CD4-positive, alpha-beta T cell (primary cell): ENCODE results near the gene DDX1. TPM values are rescaled to one million over a fixed set of nuclear protein-coding genes. Genes with fewer than 3 reads are reported as not detected.

Source experiments
- ATAC-seq: fragments of 200-7000 bp; cut with Tn5 transposase; one replicate; pipeline ENCODE4 v1.10.0; 2022; ENCODE audit warnings: mild to moderate bottlenecking; ENCODE audit not compliant: poor library complexity
- CTCF ChIA-PET: fragments of 350-600 bp; sonication (Branson Sonifier 250); formaldehyde crosslinking; loops from one replicate; lab custom pipeline; 2021; ENCODE audit warnings: antibody characterized with exemption, inconsistent platforms; lab: Charles Lee
- POLR2A ChIA-PET: fragments of 350-600 bp; sonication (Branson Sonifier 250); formaldehyde crosslinking; loops from one replicate; lab custom pipeline; 2021; ENCODE audit warnings: antibody characterized with exemption, inconsistent platforms; lab: Charles Lee
- DNase-seq, 14 experiments: peaks; one replicate each; pipeline ENCODE4 v3.0.0-alpha.2; 2013 to 2020; ENCODE audit warnings: mixed read lengths in 2 of 14
- H3K27ac ChIP-seq, 2 donors: one replicate each; pipeline versions ENCODE4 v1.5.1 to v1.7.0; 2013; ENCODE audit warnings: low read length in 2 of 2, low read depth in 1 of 2, mild to moderate bottlenecking in 1 of 2
- H3K27me3 ChIP-seq, 2 experiments: 1 replicate in 1 of 2; 2 replicates in 1 of 2; pipeline versions ENCODE4 v1.6.1 to v1.7.0; 2013; ENCODE audit warnings: low read length in 2 of 2, control low read depth in 1 of 2, mild to moderate bottlenecking in 1 of 2, moderate library complexity in 1 of 2; ENCODE audit not compliant: insufficient read depth in 2 of 2, control insufficient read depth in 1 of 2
- H3K36me3 ChIP-seq: one replicate; pipeline ENCODE4 v1.6.1; 2013; ENCODE audit warnings: low read length, control low read depth; ENCODE audit not compliant: insufficient read depth
- H3K4me1 ChIP-seq: one replicate; pipeline ENCODE4 v1.6.1; 2013; ENCODE audit warnings: low read length, control low read depth; ENCODE audit not compliant: insufficient read depth
- H3K4me3 ChIP-seq: one replicate; pipeline ENCODE4 v1.5.1; 2013; ENCODE audit warnings: mild to moderate bottlenecking, low read length, moderate library complexity
- H3K9me3 ChIP-seq, 2 experiments: 1 replicate in 1 of 2; 2 replicates in 1 of 2; pipeline versions ENCODE4 v1.6.1 to v1.7.0; 2013; ENCODE audit warnings: low read length in 2 of 2, mild to moderate bottlenecking in 2 of 2, control low read depth in 1 of 2, moderate library complexity in 1 of 2; ENCODE audit not compliant: control insufficient read depth in 1 of 2, insufficient read depth in 1 of 2
- H3K27ac Mint-ChIP-seq: one replicate; pipeline ENCODE4 v1.8.0; 2020; ENCODE audit warnings: mixed read lengths
- H3K27me3 Mint-ChIP-seq: one replicate; pipeline ENCODE4 v1.8.0; 2021; ENCODE audit warnings: mixed read lengths
- H3K36me3 Mint-ChIP-seq: one replicate; pipeline ENCODE4 v1.8.0; 2021; ENCODE audit warnings: low read depth, mixed read lengths
- H3K4me1 Mint-ChIP-seq: one replicate; pipeline ENCODE4 v1.8.0; 2021; ENCODE audit warnings: low read depth, mixed read lengths
- H3K4me3 Mint-ChIP-seq: one replicate; pipeline ENCODE4 v1.8.0; 2020; ENCODE audit warnings: mild to moderate bottlenecking, mixed read lengths
- H3K9me3 Mint-ChIP-seq: one replicate; pipeline ENCODE4 v1.8.0; 2020; ENCODE audit warnings: mixed read lengths
- CTCF ChIP-seq: fragments of 200-600 bp; IDR thresholded peaks from one replicate; pipeline ENCODE4 v1.8.0; 2022; ENCODE audit warnings: antibody characterized with exemption, mild to moderate bottlenecking
- intact Hi-C, 2 experiments: fragments of 100-400 bp; cut with DNase I in 1 of 2; cut with micrococcal nuclease in 1 of 2; formaldehyde crosslinking; loops; one replicate each; pipeline versions ENCODE4 v1.15.1 to v1.9.0; 2023 to 2025; cut with DNase I, micrococcal nuclease
- total RNA-seq, 174 experiments: library from RNA in 2 of 174; stranded (reverse) in 2 of 174; gene quantifications; one replicate each; pipeline ENCODE4 v1.2.3 and lab custom pipeline; 2021 to 2026

The DDX1 gene
- total RNA-seq, 2 experiments from 2014 or later: 48.8 to 50.1 TPM

DNA sequence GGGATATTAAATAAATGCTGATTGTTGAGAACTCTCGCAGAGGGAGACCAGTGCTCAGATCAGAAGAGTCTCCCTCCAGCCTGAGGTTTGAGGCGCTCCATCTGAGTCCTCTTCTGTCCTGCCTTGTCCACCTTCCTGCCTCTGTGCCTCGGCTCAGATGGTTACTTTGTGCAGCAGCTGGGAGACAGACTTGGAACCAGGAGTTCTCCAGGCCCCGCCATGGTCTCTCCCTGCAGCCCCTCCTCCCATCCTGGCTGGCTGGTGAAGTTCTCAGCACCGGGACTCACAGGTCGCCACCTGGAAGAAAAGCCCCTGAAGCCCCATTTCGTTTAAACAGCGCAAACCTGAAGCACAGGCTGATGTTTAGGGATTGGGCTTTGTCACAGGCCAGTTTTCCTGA, 60.6 kb downstream of the DDX1 start:
- Histone ChIP-seq H3K27ac (no peak overlapping the region), H3K4me1 (no peaks in the 10 kb centered on the region), H3K36me3 (no peaks in the 10 kb centered on the region), H3K4me3 (no peak overlapping the region), H3K27me3 (no peaks in the 10 kb centered on the region), H3K9me3 (no peaks in the 10 kb centered on the region)
- CTCF ChIA-PET: no interaction called here
- Mint-ChIP-seq H3K27me3 (peaks cover 5% of the 10 kb centered on the region), H3K4me1 (no peaks in the 10 kb centered on the region), H3K36me3 (no peaks in the 10 kb centered on the region), H3K9me3 (no peaks in the 10 kb centered on the region), H3K27ac (no peak overlapping the region), H3K4me3 (no peak overlapping the region)
- ATAC-seq (no peak), DNase-seq (no peak)
- no peak for TF ChIP-seq CTCF
- POLR2A ChIA-PET: no interaction called here
- intact Hi-C loops: no loop called here

DNA sequence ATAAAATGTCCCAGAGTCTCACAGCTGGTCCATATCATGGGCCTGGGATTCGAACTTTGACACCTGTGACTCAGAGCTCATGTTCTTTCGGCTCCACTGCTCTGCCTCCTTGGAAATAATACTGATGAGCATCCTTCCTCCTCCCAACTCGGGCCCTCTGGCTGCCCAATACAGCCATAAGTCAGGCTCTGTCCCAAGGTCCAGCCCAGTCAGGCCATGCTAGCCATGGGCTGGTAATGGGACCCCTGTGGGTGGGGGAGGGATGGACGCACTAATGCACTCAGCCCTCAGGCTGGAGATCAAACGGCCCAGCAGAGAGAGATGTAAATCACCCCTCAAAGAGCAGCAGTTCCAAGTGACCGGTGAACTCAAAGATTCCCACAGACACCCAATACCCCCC, 61.1 kb downstream of the DDX1 start:
- H3K4me1 Mint-ChIP-seq: no peaks in the 10 kb centered on the region
- POLR2A ChIA-PET: no interaction called here
- no peaks in the 10 kb centered on the region for H3K36me3 Mint-ChIP-seq

DNA sequence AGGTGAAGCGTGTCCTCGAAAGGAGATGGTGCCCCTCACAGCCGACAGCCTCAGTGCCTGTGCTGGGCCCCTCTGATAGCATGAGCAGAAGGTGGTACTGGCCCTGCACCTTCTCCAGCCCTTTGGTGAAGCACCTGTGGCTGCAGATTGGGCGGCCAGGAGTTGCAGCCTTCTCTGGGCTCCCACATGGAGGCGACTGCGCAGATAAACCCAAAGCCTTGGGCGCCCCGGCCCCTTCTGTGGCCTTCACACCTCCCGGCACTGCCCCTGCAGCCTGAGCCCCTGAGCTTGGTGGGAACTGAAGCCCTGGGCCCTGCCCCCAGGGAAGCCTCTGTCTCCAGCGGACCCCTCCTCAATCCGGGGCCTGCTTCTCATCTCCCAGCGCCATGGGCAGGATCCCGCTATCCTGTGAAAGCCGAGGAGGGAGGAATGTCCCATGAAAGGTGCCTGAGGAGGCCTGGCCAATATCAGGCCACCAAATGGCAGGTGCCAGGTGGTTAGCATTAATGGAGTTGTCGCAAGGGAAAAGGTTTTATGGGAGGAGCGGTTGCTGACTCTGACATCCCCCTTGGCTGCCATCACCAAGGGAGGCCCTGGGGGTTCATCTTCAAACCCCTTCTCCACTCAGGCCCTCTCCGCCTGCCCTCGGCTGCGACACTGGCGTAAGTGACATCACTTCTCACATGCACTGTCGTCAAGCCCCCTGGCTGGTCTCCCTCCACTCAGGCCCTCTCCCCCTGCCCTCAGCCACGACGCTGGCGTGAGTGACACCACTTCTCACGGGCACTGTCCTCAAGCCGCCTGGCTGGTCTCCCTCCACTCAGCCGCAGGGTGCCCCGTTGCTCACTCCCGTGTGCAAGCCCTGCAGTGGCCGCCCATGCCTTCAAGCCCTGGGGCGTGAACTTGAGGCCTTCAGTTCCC, 62.4 kb downstream of the DDX1 start:
- peaks cover 5% of the 10 kb centered on the region for H3K27me3 Mint-ChIP-seq
- CTCF ChIA-PET: no interaction called here
- no peak overlapping the region for H3K27ac ChIP-seq
- H3K27me3 ChIP-seq: no peaks in the 10 kb centered on the region
- H3K4me3 Mint-ChIP-seq: no peak overlapping the region
- no peaks in the 10 kb centered on the region for H3K36me3 Mint-ChIP-seq
- H3K9me3 Mint-ChIP-seq: no peaks in the 10 kb centered on the region
- no peak for DNase-seq
- POLR2A ChIA-PET: no interaction called here
- no peaks in the 10 kb centered on the region for H3K4me1 ChIP-seq
- H3K36me3 ChIP-seq: no peaks in the 10 kb centered on the region
- no peak overlapping the region for H3K27ac Mint-ChIP-seq
- no peak for ATAC-seq
- TF ChIP-seq CTCF: no peak
- H3K4me3 ChIP-seq: no peak overlapping the region
- intact Hi-C loops: no loop called here
- H3K9me3 ChIP-seq: no peaks in the 10 kb centered on the region
- no peaks in the 10 kb centered on the region for H3K4me1 Mint-ChIP-seq

More for the DNA sequence above, 61.1 kb downstream of the DDX1 start:
- no peak overlapping the region for H3K4me3 ChIP-seq
- H3K36me3 ChIP-seq: no peaks in the 10 kb centered on the region
- Mint-ChIP-seq H3K27me3 (peaks cover 5% of the 10 kb centered on the region), H3K4me3 (no peak overlapping the region), H3K27ac (no peak overlapping the region), H3K9me3 (no peaks in the 10 kb centered on the region)
- DNase-seq: no peak
- no peaks in the 10 kb centered on the region for H3K9me3 ChIP-seq
- CTCF ChIA-PET: no interaction called here
- no peaks in the 10 kb centered on the region for H3K27me3 ChIP-seq
- intact Hi-C loops: no loop called here
- no peak for TF ChIP-seq CTCF
- H3K4me1 ChIP-seq: no peaks in the 10 kb centered on the region
- H3K27ac ChIP-seq: no peak overlapping the region
- ATAC-seq: no peak
